RWPE2 (cell line): ENCODE results near the gene GPR82.

ENCODE experiments used
- ATAC-seq: fragments of 200-7000 bp; cut with Tn5 transposase; 3 replicates; pipeline ENCODE4 v1.9.1; 2021; ENCODE audit warnings: low read depth
- DNase-seq: peaks from one replicate; pipeline ENCODE4 v3.0.0-alpha.2; 2020; ENCODE audit warnings: low spot score
- H3K27ac ChIP-seq: fragments of 450-650 bp; 2 replicates; pipeline ENCODE4 v1.5.1; 2017; ENCODE audit warnings: mild to moderate bottlenecking; ENCODE audit not compliant: poor library complexity, severe bottlenecking
- H3K27me3 ChIP-seq: fragments of 250-450 bp; sonication (Bioruptor Pico); 2 replicates; pipeline ENCODE4 v1.5.1; 2021; ENCODE audit warnings: mild to moderate bottlenecking, moderate library complexity; ENCODE audit not compliant: insufficient read depth, poor library complexity, severe bottlenecking
- H3K36me3 ChIP-seq: fragments of 250-450 bp; sonication (Bioruptor Pico); 2 replicates; pipeline ENCODE4 v1.5.1; 2020; ENCODE audit warnings: low read depth, mild to moderate bottlenecking, moderate library complexity
- H3K4me1 ChIP-seq: fragments of 250-450 bp; sonication (Bioruptor Pico); 2 replicates; pipeline ENCODE4 v1.5.1; 2021; ENCODE audit warnings: mild to moderate bottlenecking, moderate library complexity; ENCODE audit not compliant: insufficient read depth, poor library complexity, severe bottlenecking
- H3K4me3 ChIP-seq: fragments of 250-450 bp; sonication (Bioruptor Pico); 2 replicates; pipeline ENCODE4 v1.5.1; 2021; ENCODE audit warnings: mild to moderate bottlenecking, moderate library complexity; ENCODE audit not compliant: severe bottlenecking
- H3K9me3 ChIP-seq: fragments of 250-450 bp; sonication (Bioruptor Pico); 2 replicates; pipeline ENCODE4 v1.5.1; 2021; ENCODE audit warnings: mild to moderate bottlenecking, moderate library complexity; ENCODE audit not compliant: severe bottlenecking
- CTCF ChIP-seq: fragments of 450-650 bp; IDR thresholded peaks from one replicate; pipeline ENCODE4 v1.5.1; 2017; ENCODE audit warnings: mild to moderate bottlenecking, moderate library complexity; ENCODE audit not compliant: poor library complexity, severe bottlenecking

GPR82 gene

GRCh38 chrX:41750716-41751115 lies 26.7 kb downstream of the GPR82 start:
- H3K9me3 ChIP-seq: no peaks in the 10 kb centered on the region
- TF ChIP-seq CTCF: no peak
- H3K4me3 ChIP-seq: no peak overlapping the region
- ATAC-seq (no peak), DNase-seq (no peak)
- no peak overlapping the region for H3K27ac ChIP-seq
- H3K4me1 ChIP-seq: no peaks in the 10 kb centered on the region
- H3K36me3 ChIP-seq: no peaks in the 10 kb centered on the region
- H3K27me3 ChIP-seq: no peaks in the 10 kb centered on the region

- no peak for TF ChIP-seq CTCF
- no peaks in the 10 kb centered on the region for H3K27me3 ChIP-seq
These were observed 34.4 kb downstream of the GPR82 start for GRCh38 chrX:41758401-41758800.

GRCh38 chrX:41759817-41760216 lies 35.8 kb downstream of the GPR82 start:
- peaks cover 6% of the 10 kb centered on the region for H3K4me1 ChIP-seq
- H3K9me3 ChIP-seq: no peaks in the 10 kb centered on the region
- ATAC-seq (no peak), DNase-seq (no peak)
- no peak overlapping the region for H3K27ac ChIP-seq
- H3K27me3 ChIP-seq: no peaks in the 10 kb centered on the region
- TF ChIP-seq CTCF: no peak
- no peaks in the 10 kb centered on the region for H3K36me3 ChIP-seq
- H3K4me3 ChIP-seq: no peak overlapping the region

More at GRCh38 chrX:41758401-41758800, 34.4 kb downstream of the GPR82 start:
- ATAC-seq (no peak), DNase-seq (no peak)
- Histone ChIP-seq H3K9me3 (no peaks in the 10 kb centered on the region), H3K36me3 (no peaks in the 10 kb centered on the region), H3K27ac (no peak overlapping the region), H3K4me3 (no peak overlapping the region), H3K4me1 (peaks cover 6% of the 10 kb centered on the region)

- ATAC-seq: no peak
- no peaks in the 10 kb centered on the region for H3K9me3 ChIP-seq
- H3K4me1 ChIP-seq: peaks cover 6% of the 10 kb centered on the region
- no peak for DNase-seq
- no peaks in the 10 kb centered on the region for H3K36me3 ChIP-seq
- no peak overlapping the region for H3K4me3 ChIP-seq
- H3K27me3 ChIP-seq: no peaks in the 10 kb centered on the region
- no peak overlapping the region for H3K27ac ChIP-seq
- no peak for TF ChIP-seq CTCF
These were observed 37.2 kb downstream of the GPR82 start for GRCh38 chrX:41761169-41761568.

- H3K4me1 ChIP-seq: peaks cover 6% of the 10 kb centered on the region
- peak overlapping the region; percentile 11 for H3K27ac ChIP-seq
- no peak for TF ChIP-seq CTCF
- no peak for DNase-seq
- H3K36me3 ChIP-seq: no peaks in the 10 kb centered on the region
- H3K27me3 ChIP-seq: no peaks in the 10 kb centered on the region
- H3K9me3 ChIP-seq: no peaks in the 10 kb centered on the region
- no peak overlapping the region for H3K4me3 ChIP-seq
- peak; percentile 61 for ATAC-seq
These were observed 37.7 kb downstream of the GPR82 start for GRCh38 chrX:41761702-41762101.
